Keratinocyte (primary cell): ENCODE data around the gene RGS10.

Source experiments
- CTCF ChIP-seq, 3 experiments: IDR thresholded peaks in 1 of 3; conservative IDR thresholded peaks in 1 of 3; optimal IDR thresholded peaks in 1 of 3; 2 replicates in 2 of 3; 3 replicates in 1 of 3; pipeline versions ENCODE3 to v1.5.1; 2011; ENCODE audit warnings: low read length in 3 of 3, mild to moderate bottlenecking in 3 of 3, moderate library complexity in 2 of 3, control low read depth in 1 of 3, inconsistent platforms in 1 of 3; ENCODE audit not compliant: insufficient read depth in 2 of 3; ENCODE audit errors: extremely low read depth in 1 of 3
- EZH2 ChIP-seq: IDR thresholded peaks from one replicate; pipeline ENCODE4 v1.6.1; 2012; ENCODE audit warnings: inconsistent platforms, mild to moderate bottlenecking, low read length, moderate library complexity

- no peak for TF ChIP-seq CTCF (optimal IDR thresholded peaks at IDR 0.05 in 1 of 3, IDR thresholded peaks at IDR 0.05 in 1 of 3, conservative IDR thresholded peaks at IDR 0.05 in 1 of 3; ENCODE audit: extremely low read depth in 1 of 3, insufficient read depth in 2 of 3, low read length in 3 of 3)
- no peak for TF ChIP-seq EZH2
Measured at GRCh38 chr10:119459681-119460340, 82.7 kb downstream of the RGS10 start.
